Stomach (tissue), 4 donors: Measurements from ENCODE around the gene RBM18.

ENCODE experiments used
- EP300 ChIP-seq: sonication (generic); formaldehyde crosslinking; IDR thresholded peaks from one replicate; pipeline ENCODE4 v1.6.1; 2017; ENCODE audit warnings: antibody characterized with exemption
- POLR2A ChIP-seq, 4 donors: fragments of 450-650 bp; IDR thresholded peaks; one replicate each; pipeline ENCODE4 v1.6.1; 2016; ENCODE audit warnings: antibody characterized with exemption in 4 of 4, control low read depth in 2 of 4, mild to moderate bottlenecking in 1 of 4, moderate library complexity in 1 of 4
- POLR2AphosphoS5 ChIP-seq, 3 donors: sonication (generic); formaldehyde crosslinking; IDR thresholded peaks; one replicate each; pipeline ENCODE4 v1.6.1; 2016; ENCODE audit warnings: antibody characterized with exemption in 3 of 3
- TF ChIP-seq, protein P1 (sequence below), 7 experiments: fragments of 450-650 bp in 4 of 7; fragments of 200-600 bp in 3 of 7; sonication (generic) in 3 of 7; IDR thresholded peaks; one replicate each; pipeline ENCODE4 v1.5.1; 2016 to 2019; ENCODE audit warnings: antibody characterized with exemption in 7 of 7, control low read depth in 2 of 7, mild to moderate bottlenecking in 1 of 7

DNA sequence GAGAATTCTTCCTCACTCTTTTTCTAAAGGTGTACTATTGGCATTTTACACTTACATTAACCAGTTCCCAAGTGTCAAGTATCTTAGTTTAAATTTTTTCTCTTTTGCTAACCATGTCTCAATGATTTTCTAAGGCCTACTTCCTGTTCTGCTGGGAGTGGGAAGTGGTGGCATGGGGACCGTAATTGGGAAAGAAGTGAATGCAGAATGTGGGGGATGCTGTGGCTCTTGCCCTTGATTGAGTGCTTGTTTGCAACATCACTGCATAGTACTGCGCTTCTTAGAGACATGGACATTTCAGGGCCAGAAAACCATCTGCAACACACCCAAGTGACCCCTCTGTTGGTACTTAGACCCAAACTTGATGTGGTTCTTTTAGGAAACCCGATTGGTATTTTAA is 32.9 kb upstream of the RBM18 start:
- TF ChIP-seq, protein P1, sequence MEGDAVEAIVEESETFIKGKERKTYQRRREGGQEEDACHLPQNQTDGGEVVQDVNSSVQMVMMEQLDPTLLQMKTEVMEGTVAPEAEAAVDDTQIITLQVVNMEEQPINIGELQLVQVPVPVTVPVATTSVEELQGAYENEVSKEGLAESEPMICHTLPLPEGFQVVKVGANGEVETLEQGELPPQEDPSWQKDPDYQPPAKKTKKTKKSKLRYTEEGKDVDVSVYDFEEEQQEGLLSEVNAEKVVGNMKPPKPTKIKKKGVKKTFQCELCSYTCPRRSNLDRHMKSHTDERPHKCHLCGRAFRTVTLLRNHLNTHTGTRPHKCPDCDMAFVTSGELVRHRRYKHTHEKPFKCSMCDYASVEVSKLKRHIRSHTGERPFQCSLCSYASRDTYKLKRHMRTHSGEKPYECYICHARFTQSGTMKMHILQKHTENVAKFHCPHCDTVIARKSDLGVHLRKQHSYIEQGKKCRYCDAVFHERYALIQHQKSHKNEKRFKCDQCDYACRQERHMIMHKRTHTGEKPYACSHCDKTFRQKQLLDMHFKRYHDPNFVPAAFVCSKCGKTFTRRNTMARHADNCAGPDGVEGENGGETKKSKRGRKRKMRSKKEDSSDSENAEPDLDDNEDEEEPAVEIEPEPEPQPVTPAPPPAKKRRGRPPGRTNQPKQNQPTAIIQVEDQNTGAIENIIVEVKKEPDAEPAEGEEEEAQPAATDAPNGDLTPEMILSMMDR (IDR thresholded peaks at IDR 0.05) = no peak
- TF ChIP-seq POLR2A (IDR thresholded peaks at IDR 0.05) = no peak
- no peak for TF ChIP-seq POLR2AphosphoS5 (IDR thresholded peaks at IDR 0.05)
- no peak for TF ChIP-seq EP300
